ENCODE data around the gene RNF150. TPM values are rescaled to one million over a fixed set of nuclear protein-coding genes. Genes with fewer than 3 reads are reported as not detected.

The RNF150 gene
- total and polyA plus RNA-seq, 4 donors: 0.27 to 1.4 (median 0.81) TPM

DNA sequence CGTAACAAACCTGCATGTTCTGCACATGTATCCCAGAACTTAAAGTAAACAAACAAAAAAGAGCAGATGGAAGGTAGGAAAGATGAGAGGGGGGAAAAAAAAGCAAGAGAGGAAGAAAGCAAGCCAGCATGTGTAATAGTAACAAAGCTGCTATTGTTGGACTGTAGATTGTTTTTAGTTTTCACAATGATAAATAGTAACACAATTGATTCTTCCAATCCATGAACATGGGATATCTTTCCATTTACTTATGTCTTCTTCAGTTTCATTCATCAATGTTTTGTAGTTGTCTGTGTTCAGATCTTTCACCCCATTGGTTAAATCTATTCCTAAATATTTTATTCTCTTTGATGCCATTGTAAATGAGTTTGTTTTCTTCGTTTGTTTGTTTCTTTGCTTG lies 292.1 kb downstream of the RNF150 start:
- H3K9me3 ChIP-seq (ENCODE audit: control insufficient read depth in 4 of 4, low read length in 3 of 4): peaks cover 0 to 2% (median 0%) of the 10 kb centered on the region in 4 donors
- H3K36me3 ChIP-seq (ENCODE audit: control insufficient read depth in 4 of 4, insufficient read depth in 3 of 4, low read depth in 1 of 4, low read length in 3 of 4): no peaks in the 10 kb centered on the region
- no peak for DNase-seq (ENCODE audit: low spot score)
- H3K4me1 ChIP-seq (ENCODE audit: control insufficient read depth in 4 of 4, insufficient read depth in 4 of 4, low read length in 3 of 4): no peaks in the 10 kb centered on the region
- no peak overlapping the region for H3K27ac ChIP-seq (ENCODE audit: low read depth in 1 of 2, low read length in 2 of 2)
- H3K9ac ChIP-seq (ENCODE audit: low read depth in 1 of 2, low read length in 2 of 2): no peak overlapping the region
- TF ChIP-seq GABPA (IDR thresholded peaks at IDR 0.05 in 1 of 2, conservative IDR thresholded peaks at IDR 0.05 in 1 of 2) (no peak), SP1 (IDR thresholded peaks at IDR 0.05) (no peak), YY1 (IDR thresholded peaks at IDR 0.05) (no peak), NR2F2 (IDR thresholded peaks at IDR 0.05) (no peak), RAD21 (IDR thresholded peaks at IDR 0.05) (no peak), RXRA (IDR thresholded peaks at IDR 0.05) (no peak), FOXA1 (IDR thresholded peaks at IDR 0.05) (no peak), HNF4G (IDR thresholded peaks at IDR 0.05) (no peak), JUND (IDR thresholded peaks at IDR 0.05) (no peak), FOXA2 (IDR thresholded peaks at IDR 0.05) (no peak)
- TF ChIP-seq, protein P1, sequence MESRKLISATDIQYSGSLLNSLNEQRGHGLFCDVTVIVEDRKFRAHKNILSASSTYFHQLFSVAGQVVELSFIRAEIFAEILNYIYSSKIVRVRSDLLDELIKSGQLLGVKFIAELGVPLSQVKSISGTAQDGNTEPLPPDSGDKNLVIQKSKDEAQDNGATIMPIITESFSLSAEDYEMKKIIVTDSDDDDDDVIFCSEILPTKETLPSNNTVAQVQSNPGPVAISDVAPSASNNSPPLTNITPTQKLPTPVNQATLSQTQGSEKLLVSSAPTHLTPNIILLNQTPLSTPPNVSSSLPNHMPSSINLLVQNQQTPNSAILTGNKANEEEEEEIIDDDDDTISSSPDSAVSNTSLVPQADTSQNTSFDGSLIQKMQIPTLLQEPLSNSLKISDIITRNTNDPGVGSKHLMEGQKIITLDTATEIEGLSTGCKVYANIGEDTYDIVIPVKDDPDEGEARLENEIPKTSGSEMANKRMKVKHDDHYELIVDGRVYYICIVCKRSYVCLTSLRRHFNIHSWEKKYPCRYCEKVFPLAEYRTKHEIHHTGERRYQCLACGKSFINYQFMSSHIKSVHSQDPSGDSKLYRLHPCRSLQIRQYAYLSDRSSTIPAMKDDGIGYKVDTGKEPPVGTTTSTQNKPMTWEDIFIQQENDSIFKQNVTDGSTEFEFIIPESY (IDR thresholded peaks at IDR 0.05): no peak
- TF ChIP-seq, protein P2, sequence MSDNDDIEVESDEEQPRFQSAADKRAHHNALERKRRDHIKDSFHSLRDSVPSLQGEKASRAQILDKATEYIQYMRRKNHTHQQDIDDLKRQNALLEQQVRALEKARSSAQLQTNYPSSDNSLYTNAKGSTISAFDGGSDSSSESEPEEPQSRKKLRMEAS (IDR thresholded peaks at IDR 0.05): no peak
- TF ChIP-seq, protein P3, sequence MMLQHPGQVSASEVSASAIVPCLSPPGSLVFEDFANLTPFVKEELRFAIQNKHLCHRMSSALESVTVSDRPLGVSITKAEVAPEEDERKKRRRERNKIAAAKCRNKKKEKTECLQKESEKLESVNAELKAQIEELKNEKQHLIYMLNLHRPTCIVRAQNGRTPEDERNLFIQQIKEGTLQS (IDR thresholded peaks at IDR 0.05): no peak
- TF ChIP-seq, protein P4, sequence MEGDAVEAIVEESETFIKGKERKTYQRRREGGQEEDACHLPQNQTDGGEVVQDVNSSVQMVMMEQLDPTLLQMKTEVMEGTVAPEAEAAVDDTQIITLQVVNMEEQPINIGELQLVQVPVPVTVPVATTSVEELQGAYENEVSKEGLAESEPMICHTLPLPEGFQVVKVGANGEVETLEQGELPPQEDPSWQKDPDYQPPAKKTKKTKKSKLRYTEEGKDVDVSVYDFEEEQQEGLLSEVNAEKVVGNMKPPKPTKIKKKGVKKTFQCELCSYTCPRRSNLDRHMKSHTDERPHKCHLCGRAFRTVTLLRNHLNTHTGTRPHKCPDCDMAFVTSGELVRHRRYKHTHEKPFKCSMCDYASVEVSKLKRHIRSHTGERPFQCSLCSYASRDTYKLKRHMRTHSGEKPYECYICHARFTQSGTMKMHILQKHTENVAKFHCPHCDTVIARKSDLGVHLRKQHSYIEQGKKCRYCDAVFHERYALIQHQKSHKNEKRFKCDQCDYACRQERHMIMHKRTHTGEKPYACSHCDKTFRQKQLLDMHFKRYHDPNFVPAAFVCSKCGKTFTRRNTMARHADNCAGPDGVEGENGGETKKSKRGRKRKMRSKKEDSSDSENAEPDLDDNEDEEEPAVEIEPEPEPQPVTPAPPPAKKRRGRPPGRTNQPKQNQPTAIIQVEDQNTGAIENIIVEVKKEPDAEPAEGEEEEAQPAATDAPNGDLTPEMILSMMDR (IDR thresholded peaks at IDR 0.05; ENCODE audit: low read depth, low read length, missing input control): no peak
- no peaks in the 10 kb centered on the region for H3K27me3 ChIP-seq (ENCODE audit: control insufficient read depth in 4 of 4, insufficient read depth in 4 of 4, low read length in 3 of 4)
- 77% methylated on average over 2 of the region's 2 CpGs for WGBS
- H3K4me3 ChIP-seq (ENCODE audit: low read depth in 1 of 3, low read length in 3 of 3): no peak overlapping the region

DNA sequence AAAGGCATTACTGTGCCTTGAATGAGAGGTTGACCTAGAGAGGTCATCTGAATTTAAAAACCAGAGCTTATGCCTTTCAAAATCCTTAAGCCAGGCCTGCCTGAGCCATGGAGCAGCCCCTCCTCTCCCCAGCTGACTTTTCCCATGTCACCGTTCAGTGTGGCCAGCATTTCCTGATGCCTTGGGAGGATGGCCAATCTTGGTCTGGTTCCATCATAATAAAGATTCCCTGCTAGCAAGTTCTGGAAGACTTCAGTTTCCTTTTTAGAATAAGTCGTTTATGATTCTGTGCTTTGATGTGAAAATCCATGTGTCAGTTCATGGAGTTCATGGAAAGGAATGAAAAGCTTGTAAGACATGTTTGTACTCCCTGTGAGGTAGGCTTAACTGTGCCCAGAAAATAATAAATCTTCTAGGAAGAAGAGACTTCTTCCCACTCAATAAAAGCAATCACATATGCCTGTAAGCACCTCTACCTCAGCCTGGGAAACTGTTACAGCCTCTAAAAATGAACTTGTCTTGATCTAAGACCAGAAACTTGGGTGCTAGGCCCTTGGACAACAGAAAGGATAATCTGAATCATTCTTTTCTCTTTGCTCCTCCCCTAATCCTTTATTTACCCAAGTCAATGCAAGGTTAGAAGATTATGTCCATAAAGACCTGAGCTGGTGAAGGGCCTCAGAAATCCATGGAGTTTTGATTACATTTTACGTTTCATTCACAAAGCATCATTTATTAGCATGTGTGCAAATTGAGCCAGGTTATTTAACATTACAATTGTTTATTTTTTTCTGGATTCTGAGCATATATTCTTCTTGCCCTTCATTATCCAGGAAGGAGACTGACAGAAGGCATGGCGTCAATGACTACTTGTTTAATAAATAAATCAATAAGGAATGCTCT lies 293.1 kb downstream of the RNF150 start:
- WGBS: 72% methylated on average over 4 of the region's 4 CpGs
- no peaks in the 10 kb centered on the region for H3K27me3 ChIP-seq (ENCODE audit: control insufficient read depth in 4 of 4, insufficient read depth in 4 of 4, low read length in 3 of 4)
- no peak overlapping the region for H3K4me3 ChIP-seq (ENCODE audit: low read depth in 1 of 3, low read length in 3 of 3)
- H3K9ac ChIP-seq (ENCODE audit: low read depth in 1 of 2, low read length in 2 of 2): no peak overlapping the region
- H3K4me1 ChIP-seq (ENCODE audit: control insufficient read depth in 4 of 4, insufficient read depth in 4 of 4, low read length in 3 of 4): no peaks in the 10 kb centered on the region
- TF ChIP-seq, protein P3 (IDR thresholded peaks at IDR 0.05): no peak
- peak; percentile 34 for TF ChIP-seq NR2F2 (IDR thresholded peaks at IDR 0.05)
- DNase-seq (ENCODE audit: low spot score): no peak
- H3K9me3 ChIP-seq (ENCODE audit: control insufficient read depth in 4 of 4, low read length in 3 of 4): peaks cover 0 to 2% (median 0%) of the 10 kb centered on the region in 4 donors
- H3K36me3 ChIP-seq (ENCODE audit: control insufficient read depth in 4 of 4, insufficient read depth in 3 of 4, low read depth in 1 of 4, low read length in 3 of 4): no peaks in the 10 kb centered on the region
- no peak overlapping the region for H3K27ac ChIP-seq (ENCODE audit: low read depth in 1 of 2, low read length in 2 of 2)
